Smooth muscle cell (in vitro differentiated cells): ENCODE results near the gene HAND2. TPM values are rescaled to one million over a fixed set of nuclear protein-coding genes. Genes with fewer than 3 reads are reported as not detected.

Experiments
- DNase-seq: peaks from one replicate; lab custom pipeline; 2025; ENCODE audit not compliant: unreplicated experiment; lab: John Stamatoyannopoulos, UW
- H2AFZ ChIP-seq: fragments of 200-600 bp; sonication (generic); 2 replicates; pipeline ENCODE4 v1.6.0; 2016; ENCODE audit warnings: antibody characterized with exemption, low read depth, mild to moderate bottlenecking
- H3F3A ChIP-seq: fragments of 200-600 bp; sonication (generic); 2 replicates; pipeline ENCODE4 v1.6.0; 2017; ENCODE audit warnings: antibody characterized with exemption, low read depth
- H3K27ac ChIP-seq: fragments of 200-600 bp; sonication (generic); 2 replicates; pipeline ENCODE4 v1.5.1; 2016; ENCODE audit warnings: low read depth, mild to moderate bottlenecking
- H3K27me3 ChIP-seq: fragments of 200-600 bp; sonication (generic); 2 replicates; pipeline ENCODE4 v1.6.1; 2016; ENCODE audit warnings: low read depth, mild to moderate bottlenecking
- H3K36me3 ChIP-seq: fragments of 200-600 bp; sonication (generic); 2 replicates; pipeline ENCODE4 v1.5.1; 2016; ENCODE audit warnings: low read depth
- H3K4me1 ChIP-seq: fragments of 200-600 bp; sonication (generic); 2 replicates; pipeline ENCODE4 v1.5.1; 2016; ENCODE audit warnings: low read depth
- H3K4me2 ChIP-seq: fragments of 200-600 bp; sonication (generic); 2 replicates; pipeline ENCODE4 v1.6.0; 2016; ENCODE audit warnings: mild to moderate bottlenecking
- H3K4me3 ChIP-seq: fragments of 200-600 bp; sonication (generic); 2 replicates; pipeline ENCODE4 v1.5.1; 2016; ENCODE audit warnings: mild to moderate bottlenecking
- H3K79me2 ChIP-seq: fragments of 200-600 bp; sonication (generic); 2 replicates; pipeline ENCODE4 v1.6.0; 2016; ENCODE audit warnings: low read depth, mild to moderate bottlenecking
- H3K9ac ChIP-seq: fragments of 200-600 bp; sonication (generic); 2 replicates; pipeline ENCODE4 v1.6.0; 2016; ENCODE audit warnings: low read depth
- H3K9me3 ChIP-seq: fragments of 200-600 bp; sonication (generic); replicated peaks from 2 replicates; pipeline ENCODE4 v1.5.1; 2016; ENCODE audit warnings: low read depth
- H4K20me1 ChIP-seq: fragments of 200-600 bp; sonication (generic); 2 replicates; pipeline ENCODE4 v1.6.0; 2016; ENCODE audit warnings: low read depth
- WGBS: methylation state at CpG from one replicate; pipeline ENCODE4 v1.1.7; 2016; ENCODE audit warnings: low lambda C conversion rate; 5-methylcytosine and 5-hydroxymethylcytosine counted together
- polyA plus RNA-seq: library from polyadenylated mRNA; unstranded; fragments of >200 nt; fragmentation: Nextera tagmentation; extraction: Ambion mirVana; gene quantifications from 2 replicates; pipeline ENCODE4 v1.2.1, GENCODE V29; 2016
- total RNA-seq: library from RNA; depleted of rRNA; stranded (reverse); fragments of >200 nt; gene quantifications from 2 replicates; pipeline ENCODE4 v1.2.3, GENCODE V29; 2014
- TF ChIP-seq, protein P1 (sequence below): fragments of 200-600 bp; sonication (generic); IDR thresholded peaks from 2 replicates; pipeline ENCODE4 v1.5.1; 2017; ENCODE audit warnings: borderline replicate concordance, mild to moderate bottlenecking, antibody characterized with exemption; ENCODE audit not compliant: insufficient read depth, poor library complexity, severe bottlenecking

Gene HAND2
- total and polyA plus RNA-seq, 2 experiments from 2014 or later, result 265 to 324 TPM

DNA sequence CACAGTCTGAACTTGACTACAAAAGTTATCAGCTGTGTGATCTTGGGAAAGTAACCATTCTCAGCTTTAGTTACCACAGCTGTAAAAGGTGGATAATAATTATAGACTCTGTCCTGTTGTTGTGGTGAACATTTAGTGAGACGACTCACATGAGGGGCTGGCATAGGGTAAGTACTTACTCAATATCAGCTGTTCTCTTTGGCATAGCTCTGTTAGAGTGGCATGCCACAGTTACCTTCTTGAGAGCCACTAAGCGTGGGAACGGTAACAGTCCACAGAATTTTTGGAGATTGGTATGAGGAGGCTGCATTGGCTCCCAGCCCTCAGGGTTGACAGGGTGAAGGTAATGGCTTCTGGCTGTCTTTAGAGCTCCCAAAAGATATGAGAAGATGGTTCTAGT is 13.2 kb upstream of the HAND2 start:
- Histone ChIP-seq H3K27ac (no peak overlapping the region), H3F3A (no peaks in the 10 kb centered on the region), H3K4me3 (no peak overlapping the region), H3K9ac (no peak overlapping the region), H3K27me3 (peaks cover 7% of the 10 kb centered on the region), H4K20me1 (peaks cover 7% of the 10 kb centered on the region), H3K4me1 (peaks cover 13% of the 10 kb centered on the region), H3K79me2 (peaks cover 44% of the 10 kb centered on the region), H3K36me3 (no peaks in the 10 kb centered on the region), H2AFZ (no peak overlapping the region), H3K9me3 (no peaks in the 10 kb centered on the region), H3K4me2 (no peak overlapping the region)
- WGBS, result 83% methylated on average over 3 of the region's 3 CpGs
- DNase-seq, result no peak
- TF ChIP-seq, protein P1, sequence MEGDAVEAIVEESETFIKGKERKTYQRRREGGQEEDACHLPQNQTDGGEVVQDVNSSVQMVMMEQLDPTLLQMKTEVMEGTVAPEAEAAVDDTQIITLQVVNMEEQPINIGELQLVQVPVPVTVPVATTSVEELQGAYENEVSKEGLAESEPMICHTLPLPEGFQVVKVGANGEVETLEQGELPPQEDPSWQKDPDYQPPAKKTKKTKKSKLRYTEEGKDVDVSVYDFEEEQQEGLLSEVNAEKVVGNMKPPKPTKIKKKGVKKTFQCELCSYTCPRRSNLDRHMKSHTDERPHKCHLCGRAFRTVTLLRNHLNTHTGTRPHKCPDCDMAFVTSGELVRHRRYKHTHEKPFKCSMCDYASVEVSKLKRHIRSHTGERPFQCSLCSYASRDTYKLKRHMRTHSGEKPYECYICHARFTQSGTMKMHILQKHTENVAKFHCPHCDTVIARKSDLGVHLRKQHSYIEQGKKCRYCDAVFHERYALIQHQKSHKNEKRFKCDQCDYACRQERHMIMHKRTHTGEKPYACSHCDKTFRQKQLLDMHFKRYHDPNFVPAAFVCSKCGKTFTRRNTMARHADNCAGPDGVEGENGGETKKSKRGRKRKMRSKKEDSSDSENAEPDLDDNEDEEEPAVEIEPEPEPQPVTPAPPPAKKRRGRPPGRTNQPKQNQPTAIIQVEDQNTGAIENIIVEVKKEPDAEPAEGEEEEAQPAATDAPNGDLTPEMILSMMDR, result no peak

DNA sequence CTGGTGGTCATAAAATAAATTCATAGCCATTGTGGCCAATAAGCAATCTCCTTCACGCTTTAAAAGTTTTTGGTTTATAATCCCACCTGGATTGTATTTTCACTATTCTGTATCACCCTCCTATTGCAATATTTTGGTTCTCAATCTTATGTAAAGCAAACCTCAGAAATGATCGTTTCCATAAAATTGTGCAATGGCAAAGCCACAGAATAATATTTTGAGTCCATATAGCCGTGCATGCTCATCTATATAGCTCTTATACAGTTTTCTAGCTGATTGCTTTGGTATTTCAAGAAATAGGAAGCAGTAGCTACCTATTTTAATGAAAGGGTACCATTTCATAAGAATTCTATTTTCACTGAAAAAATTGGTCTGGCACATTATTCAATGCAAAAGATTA is 10.0 kb upstream of the HAND2 start:
- no peak for DNase-seq
- no peak overlapping the region for H2AFZ ChIP-seq
- TF ChIP-seq, protein P1, result no peak
- no peak overlapping the region for H3K4me2 ChIP-seq
- no peak overlapping the region for H3K27ac ChIP-seq
- no peaks in the 10 kb centered on the region for H3F3A ChIP-seq
- H4K20me1 ChIP-seq, result peaks cover 7% of the 10 kb centered on the region
- WGBS, result 84% methylated on average over 3 of the region's 3 CpGs
- no peak overlapping the region for H3K4me3 ChIP-seq
- peaks cover 77% of the 10 kb centered on the region for H3K79me2 ChIP-seq
- H3K9me3 ChIP-seq, result no peaks in the 10 kb centered on the region
- H3K9ac ChIP-seq, result no peak overlapping the region
- H3K27me3 ChIP-seq, result peaks cover 7% of the 10 kb centered on the region
- no peaks in the 10 kb centered on the region for H3K36me3 ChIP-seq
- H3K4me1 ChIP-seq, result peaks cover 16% of the 10 kb centered on the region

DNA sequence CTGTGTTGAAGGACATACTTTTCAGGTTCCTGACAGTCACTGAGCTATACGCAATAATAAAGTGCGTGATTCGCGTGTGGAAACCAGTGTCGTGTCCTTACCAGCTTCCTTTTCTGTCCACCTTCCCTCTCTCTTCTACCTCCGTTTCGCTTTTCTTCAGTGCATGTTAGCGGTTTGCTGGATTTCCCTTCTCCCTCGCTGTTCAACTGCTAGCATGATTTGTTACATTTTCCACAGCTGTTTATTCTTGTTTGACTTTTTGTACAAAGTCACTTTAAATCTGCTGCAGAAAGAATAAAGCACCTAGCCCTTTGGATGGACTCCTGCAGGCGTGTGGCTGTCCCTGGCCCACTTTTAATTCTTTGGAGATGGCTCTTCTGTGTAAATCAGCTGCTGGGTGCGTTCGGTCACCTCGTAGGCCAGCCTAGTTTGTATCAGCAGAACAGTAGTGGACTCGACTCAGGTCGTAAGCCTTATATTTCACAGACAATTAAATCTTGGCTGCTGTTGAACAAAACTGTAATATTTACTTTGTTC is 8.9 kb upstream of the HAND2 start:
- H3F3A ChIP-seq, result no peaks in the 10 kb centered on the region
- peak overlapping the region; percentile 53 for H3K27ac ChIP-seq
- peak overlapping the region; percentile 88 for H3K4me2 ChIP-seq
- peak overlapping the region; percentile 44 for H3K4me3 ChIP-seq
- no peak for DNase-seq
- 38% methylated on average over 15 of the region's 15 CpGs for WGBS
- TF ChIP-seq, protein P1, result no peak
- peaks cover 7% of the 10 kb centered on the region for H3K27me3 ChIP-seq
- no peak overlapping the region for H3K9ac ChIP-seq
- H3K4me1 ChIP-seq, result peaks cover 16% of the 10 kb centered on the region
- no peaks in the 10 kb centered on the region for H3K36me3 ChIP-seq
- peaks cover 7% of the 10 kb centered on the region for H4K20me1 ChIP-seq
- peak overlapping the region; percentile 17 for H2AFZ ChIP-seq
- H3K79me2 ChIP-seq, result peaks cover 82% of the 10 kb centered on the region
- H3K9me3 ChIP-seq, result no peaks in the 10 kb centered on the region
